Hepatocyte (in vitro differentiated cells): ENCODE measurements around the gene TPRX1.

Source experiments
- CTCF ChIP-seq: fragments of 200-600 bp; sonication (generic); IDR thresholded peaks from 2 replicates; pipeline ENCODE4 v1.5.1; 2016; ENCODE audit warnings: antibody characterized with exemption, mild to moderate bottlenecking; ENCODE audit not compliant: poor library complexity
- EZH2 ChIP-seq: fragments of 200-600 bp; sonication (generic); IDR thresholded peaks from 2 replicates; pipeline ENCODE4 v1.6.1; 2016; ENCODE audit warnings: antibody characterized with exemption, mild to moderate bottlenecking, borderline replicate concordance
- EZH2phosphoT487 ChIP-seq: fragments of 200-600 bp; sonication (generic); IDR thresholded peaks from one replicate; pipeline ENCODE4 v1.6.1; 2018; ENCODE audit warnings: antibody characterized with exemption, mild to moderate bottlenecking, low read depth, moderate library complexity; ENCODE audit not compliant: unreplicated experiment, severe bottlenecking

DNA sequence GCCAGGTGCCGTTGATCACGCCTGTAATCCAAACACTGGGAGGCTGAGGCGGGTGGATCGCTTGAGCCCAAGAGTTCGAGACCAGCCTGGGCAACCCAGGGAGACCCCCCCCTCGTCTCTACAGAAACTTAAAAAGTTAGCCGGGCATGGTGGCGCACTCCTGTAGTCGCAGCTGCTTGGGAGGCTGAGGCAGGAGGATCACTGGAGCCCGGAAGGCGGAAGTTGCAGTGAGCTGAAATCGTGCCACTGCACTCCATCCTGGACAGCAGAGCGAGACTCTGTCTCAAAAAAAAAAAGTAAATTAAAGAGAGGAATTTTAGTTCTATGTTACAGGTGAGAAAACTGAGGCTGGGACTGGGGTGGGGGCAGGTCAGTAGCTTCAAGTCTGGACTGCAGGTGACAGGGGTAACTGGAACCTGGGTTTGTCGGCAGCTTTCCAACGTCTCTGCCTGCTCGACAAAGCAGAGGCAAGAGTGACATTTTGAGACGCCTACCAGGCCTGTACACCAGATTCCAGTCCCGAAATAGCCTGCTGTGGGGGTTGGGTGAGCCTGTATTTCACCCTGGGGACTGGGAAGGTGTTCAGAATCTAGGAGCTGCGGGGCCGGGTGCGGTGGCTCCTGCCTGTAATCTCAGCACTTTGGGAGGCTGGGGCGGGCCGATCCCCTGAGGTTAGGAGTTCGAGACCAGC is 24.7 kb downstream of the TPRX1 start:
- TF ChIP-seq CTCF: no peak
- no peak for TF ChIP-seq EZH2phosphoT487
- TF ChIP-seq EZH2: no peak
